DND-41 (cell line): ENCODE measurements around the gene PTPRU.

Experiments
- ATAC-seq: fragments of 200-7000 bp; cut with Tn5 transposase; 3 replicates; pipeline ENCODE4 v1.9.1; 2021; ENCODE audit warnings: low read depth; ENCODE audit not compliant: insufficient read depth
- DNase-seq: peaks from one replicate; pipeline ENCODE4 v3.0.0-alpha.2; 2020
- H2AFZ ChIP-seq: 2 replicates; pipeline ENCODE4 v1.6.0; 2012; ENCODE audit warnings: low read depth, low read length
- H3K27ac ChIP-seq: 2 replicates; pipeline ENCODE4 v1.5.1; 2012; ENCODE audit warnings: low read length, inconsistent platforms
- H3K27me3 ChIP-seq: fragments of 200-600 bp; sonication (generic); 2 replicates; pipeline ENCODE4 v1.6.0; 2012; ENCODE audit warnings: low read length, mild to moderate bottlenecking, inconsistent platforms; ENCODE audit not compliant: insufficient read depth, poor library complexity
- H3K36me3 ChIP-seq: 2 replicates; pipeline ENCODE4 v1.5.1; 2012; ENCODE audit warnings: low read length, inconsistent platforms; ENCODE audit not compliant: insufficient read depth
- H3K4me1 ChIP-seq: 2 replicates; pipeline ENCODE4 v1.5.1; 2012; ENCODE audit warnings: mild to moderate bottlenecking, low read length; ENCODE audit not compliant: insufficient read depth
- H3K4me2 ChIP-seq: 2 replicates; pipeline ENCODE4 v1.6.0; 2012; ENCODE audit warnings: mild to moderate bottlenecking, moderate library complexity, low read length, inconsistent platforms; ENCODE audit not compliant: insufficient read depth
- H3K4me3 ChIP-seq, 2 experiments: fragments of 200-600 bp in 1 of 2; shearing (Covaris generic) in 1 of 2; 2 replicates each; pipeline ENCODE4 v1.5.1; 2012 to 2016; ENCODE audit warnings: inconsistent platforms in 2 of 2, low read length in 2 of 2, mild to moderate bottlenecking in 2 of 2, low read depth in 1 of 2, moderate library complexity in 1 of 2
- H3K79me2 ChIP-seq: 2 replicates; pipeline ENCODE4 v1.6.0; 2012; ENCODE audit warnings: low read length, inconsistent platforms; ENCODE audit not compliant: insufficient read depth
- H3K9ac ChIP-seq: 2 replicates; pipeline ENCODE4 v1.6.0; 2012; ENCODE audit warnings: low read depth, mild to moderate bottlenecking, inconsistent platforms, low read length, moderate library complexity
- H3K9me3 ChIP-seq: 2 replicates; pipeline ENCODE4 v1.5.1; 2012; ENCODE audit warnings: low read length, moderate library complexity, mild to moderate bottlenecking, inconsistent platforms; ENCODE audit not compliant: insufficient read depth, severe bottlenecking
- H4K20me1 ChIP-seq: 2 replicates; pipeline ENCODE4 v1.6.0; 2012; ENCODE audit warnings: low read length; ENCODE audit not compliant: insufficient read depth
- CTCF ChIP-seq: IDR thresholded peaks from 2 replicates; pipeline ENCODE4 v1.5.1; 2012; ENCODE audit warnings: borderline replicate concordance, low read length, moderate library complexity, mild to moderate bottlenecking; ENCODE audit not compliant: poor library complexity, severe bottlenecking; ENCODE audit errors: extremely low read depth
- EZH2 ChIP-seq: IDR thresholded peaks from 3 replicates; pipeline ENCODE4 v1.6.1; 2012; ENCODE audit warnings: borderline replicate concordance, low read depth, mild to moderate bottlenecking, moderate library complexity, low read length, inconsistent platforms; ENCODE audit not compliant: severe bottlenecking

The PTPRU gene

DNA sequence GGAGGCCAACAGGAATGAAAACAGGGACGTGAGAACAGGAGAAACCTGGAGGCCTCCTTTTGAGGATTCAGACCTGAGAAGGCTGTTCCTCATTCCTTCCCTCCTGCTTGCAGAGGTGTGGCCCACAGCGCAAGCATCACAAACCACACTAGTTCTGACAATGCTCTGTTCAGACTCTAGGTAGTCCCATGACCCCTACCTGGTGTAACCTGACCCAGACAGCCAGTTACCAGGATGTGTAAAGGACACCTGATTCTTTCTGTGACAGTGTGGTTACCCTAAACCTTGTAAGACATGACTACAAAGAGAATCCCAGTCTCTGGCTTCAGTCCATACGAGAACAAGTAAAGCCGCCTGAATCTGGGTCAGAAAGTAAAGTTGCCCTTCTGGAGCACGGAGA is 8.8 kb upstream of the PTPRU start:
- Histone ChIP-seq H3K9me3 (no peaks in the 10 kb centered on the region), H3K27me3 (no peaks in the 10 kb centered on the region), H3K27ac (no peak overlapping the region), H2AFZ (no peak overlapping the region), H3K79me2 (peaks cover 15% of the 10 kb centered on the region), H3K4me1 (peaks cover 19% of the 10 kb centered on the region), H3K9ac (no peak overlapping the region), H3K4me2 (no peak overlapping the region), H4K20me1 (no peaks in the 10 kb centered on the region), H3K4me3 (no peak overlapping the region), H3K36me3 (peaks cover 5% of the 10 kb centered on the region; the same call in 1 of the 2 replicates)
- DNase-seq (no peak), ATAC-seq (no peak)
- TF ChIP-seq CTCF: no peak
- TF ChIP-seq EZH2: no peak

DNA sequence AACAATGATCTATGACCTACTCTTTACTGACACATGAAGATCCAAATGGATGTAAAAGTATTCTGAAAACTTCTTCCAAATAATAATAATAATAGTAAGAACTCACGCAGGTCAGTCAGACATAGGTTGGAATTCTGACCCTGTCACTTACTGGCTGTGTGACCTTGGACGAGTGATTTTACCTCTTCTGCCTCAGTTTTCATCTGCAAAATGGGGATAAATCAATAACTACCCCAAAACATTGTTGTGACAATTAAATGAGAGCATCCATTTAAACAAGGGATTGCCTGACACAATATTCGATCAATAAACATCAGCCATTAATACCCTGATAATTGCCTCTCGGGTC is 6.1 kb upstream of the PTPRU start:
- H3K27ac ChIP-seq: peak overlapping the region; percentile 47
- H4K20me1 ChIP-seq: no peaks in the 10 kb centered on the region
- H3K4me2 ChIP-seq: peak overlapping the region; percentile 90
- H3K9me3 ChIP-seq: no peaks in the 10 kb centered on the region
- peaks cover 19% of the 10 kb centered on the region for H3K4me1 ChIP-seq
- peaks cover 15% of the 10 kb centered on the region for H3K79me2 ChIP-seq
- DNase-seq (no peak), ATAC-seq (no peak)
- H2AFZ ChIP-seq: peak overlapping the region; percentile 98
- no peaks in the 10 kb centered on the region for H3K27me3 ChIP-seq
- peak overlapping the region; percentile 68 to 76; a peak in 3 of 4 replicates for H3K4me3 ChIP-seq
- peak overlapping the region; percentile 63 for H3K9ac ChIP-seq
- peaks cover 2% of the 10 kb centered on the region; the same call in 1 of the 2 replicates for H3K36me3 ChIP-seq
- TF ChIP-seq EZH2: no peak

DNA sequence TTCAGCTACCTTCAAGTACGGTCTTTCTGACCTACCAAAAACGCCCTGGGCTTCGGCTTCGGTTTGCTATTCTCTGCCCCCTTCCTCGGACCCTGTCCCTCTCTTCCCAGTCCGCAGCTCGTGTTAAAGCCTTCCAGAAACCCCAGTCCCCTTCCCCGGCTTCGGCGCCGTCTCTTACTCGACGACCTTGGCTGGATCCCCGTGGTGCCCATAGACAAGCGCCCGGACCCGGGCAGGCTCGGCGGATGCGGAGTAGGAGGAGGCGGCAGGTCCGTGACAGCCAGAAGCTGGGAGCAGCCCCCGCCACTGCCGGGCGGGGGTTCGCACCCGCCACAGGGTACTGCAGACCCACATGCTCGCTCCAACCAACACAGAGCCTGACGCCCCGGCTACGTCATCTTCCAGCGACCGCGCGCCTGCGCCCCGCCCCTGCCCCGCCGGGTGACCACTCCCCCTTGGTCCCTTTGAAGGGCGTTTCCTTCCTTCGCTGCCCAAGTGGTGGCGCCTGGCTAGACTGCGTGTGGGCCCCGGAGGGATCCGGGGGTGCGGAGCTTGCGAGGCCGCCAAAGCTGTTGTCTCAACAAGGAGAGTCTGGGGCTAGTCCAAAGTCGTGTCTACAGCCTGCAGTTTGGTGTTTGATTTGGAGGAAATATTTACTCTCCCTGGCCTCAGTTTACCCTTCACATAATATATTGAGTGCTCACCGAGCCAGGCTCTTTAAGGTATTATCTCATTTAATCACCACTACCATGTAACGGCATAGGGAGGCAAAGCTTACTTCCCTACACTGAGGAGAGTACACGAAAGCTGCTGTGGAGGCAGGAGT is 5.6 kb upstream of the PTPRU start, which contains the start of gene MECR:
TSS of gene MECR (minus strand) at position 382 of the 826 bp plus-strand sequence. CDS start at position 354, 28 bp downstream.
- H2AFZ ChIP-seq: peak within 1 kb of the TSS; percentile 98
- TF ChIP-seq EZH2: no peak
- peak; percentile 55 for TF ChIP-seq CTCF
- H3K4me3 ChIP-seq: peak within 1 kb of the TSS; percentile 68 to 76; a peak in 3 of 4 replicates
- H3K4me2 ChIP-seq: peak within 1 kb of the TSS; percentile 90
- H3K9ac ChIP-seq: peak within 1 kb of the TSS; percentile 63
- H3K27me3 ChIP-seq: peaks cover 1% of the 10 kb centered on the region
- H3K9me3 ChIP-seq: no peaks in the 10 kb centered on the region
- H3K36me3 ChIP-seq: no peaks in the 10 kb centered on the region
- peak; percentile 96 for DNase-seq
- ATAC-seq: peak; percentile 97
- H3K4me1 ChIP-seq: peaks cover 20% of the 10 kb centered on the region
- H4K20me1 ChIP-seq: no peaks in the 10 kb centered on the region
- H3K79me2 ChIP-seq: peaks cover 15% of the 10 kb centered on the region
- peak within 1 kb of the TSS; percentile 75 for H3K27ac ChIP-seq

DNA sequence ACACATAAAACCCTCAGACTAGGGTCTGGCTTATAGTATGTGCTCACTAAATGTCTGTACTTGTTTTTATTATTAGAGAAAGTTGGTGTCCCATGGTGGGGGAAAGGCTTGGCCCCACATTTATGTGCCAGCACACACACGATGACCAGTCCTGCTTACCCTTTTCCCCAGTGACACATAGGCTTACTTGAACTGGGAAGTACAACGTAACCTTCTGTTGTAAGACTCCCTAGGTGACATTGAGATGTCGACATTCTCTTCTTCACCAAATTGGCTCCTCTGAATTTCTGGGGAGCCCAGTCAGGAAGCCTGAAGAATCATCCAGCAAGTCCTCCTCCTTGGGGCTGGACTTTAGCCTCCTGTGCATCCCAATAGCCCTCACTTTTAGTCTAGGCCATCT is 3.9 kb upstream of the PTPRU start:
- H3K27me3 ChIP-seq: peaks cover 15% of the 10 kb centered on the region
- ATAC-seq: no peak
- peak overlapping the region; percentile 38; the same call in 1 of the 2 replicates for H2AFZ ChIP-seq
- peaks cover 15% of the 10 kb centered on the region for H3K79me2 ChIP-seq
- H3K36me3 ChIP-seq: no peaks in the 10 kb centered on the region
- H3K9me3 ChIP-seq: no peaks in the 10 kb centered on the region
- DNase-seq: no peak
- H3K9ac ChIP-seq: no peak overlapping the region
- no peak for TF ChIP-seq CTCF
- no peak for TF ChIP-seq EZH2
- no peak overlapping the region for H3K4me3 ChIP-seq
- H3K4me1 ChIP-seq: peaks cover 34% of the 10 kb centered on the region
- H3K4me2 ChIP-seq: no peak overlapping the region
- H4K20me1 ChIP-seq: peaks cover 6% of the 10 kb centered on the region; the same call in 1 of the 2 replicates
- H3K27ac ChIP-seq: no peak overlapping the region
